22Rv1 (cell line): Measurements from ENCODE around the gene PID1.

ENCODE experiments used
- CTCF ChIP-seq: fragments of 450-650 bp; IDR thresholded peaks from 2 replicates; pipeline ENCODE4 v1.5.1; 2017; ENCODE audit warnings: mild to moderate bottlenecking
- ZFX ChIP-seq: fragments of 450-650 bp; IDR thresholded peaks from 2 replicates; pipeline ENCODE4 v1.6.1; 2017; ENCODE audit warnings: antibody characterized with exemption, borderline replicate concordance

- TF ChIP-seq CTCF (no peak), ZFX (no peak)
Observed at GRCh38 chr2:229235131-229235914, 35.8 kb downstream of the PID1 start.
